MCF 10A (cell line): ENCODE data around the gene DNAH3. TPM values are rescaled to one million over a fixed set of nuclear protein-coding genes. Genes with fewer than 3 reads are reported as not detected.
A peak's percentile ranks its signal among the peaks of the same experiment; 100 is the strongest.

Source experiments
- BruUV-seq: library from RNA; stranded (reverse); fragments of 400-500 nt; replicated peaks from 2 replicates; lab custom pipeline; 2021; lab: Mats Ljungman, UMichigan
- CTCF ChIA-PET: fragments of 300-600 bp; sonication (Branson Sonifier 250); formaldehyde crosslinking; extraction: SDS; loops from one replicate; lab custom pipeline; 2021; ENCODE audit warnings: antibody characterized with exemption, inconsistent platforms; lab: Yijun Ruan, JAX
- POLR2A ChIA-PET: fragments of 300-600, 350-650 bp; sonication (Branson Sonifier 250); formaldehyde crosslinking; extraction: SDS; loops from one replicate; lab custom pipeline; 2020; ENCODE audit warnings: antibody characterized with exemption, inconsistent platforms; lab: Yijun Ruan, JAX
- DNase-seq: peaks from one replicate; pipeline ENCODE4 v3.0.0-alpha.2; 2018; ENCODE audit not compliant: unreplicated experiment
- H3K27ac Mint-ChIP-seq: one replicate; pipeline ENCODE4 v1.8.0; 2022; ENCODE audit warnings: mild to moderate bottlenecking, low read depth, mixed read lengths; ENCODE audit not compliant: unreplicated experiment
- H3K27me3 Mint-ChIP-seq: one replicate; pipeline ENCODE4 v1.8.0; 2022; ENCODE audit warnings: mixed read lengths; ENCODE audit not compliant: insufficient read depth, unreplicated experiment
- H3K36me3 Mint-ChIP-seq: one replicate; pipeline ENCODE4 v1.8.0; 2022; ENCODE audit warnings: mild to moderate bottlenecking, moderate library complexity, mixed read lengths; ENCODE audit not compliant: insufficient read depth, unreplicated experiment
- H3K4me1 Mint-ChIP-seq: one replicate; pipeline ENCODE4 v1.8.0; 2022; ENCODE audit warnings: mixed read lengths; ENCODE audit not compliant: insufficient read depth, unreplicated experiment
- H3K4me3 Mint-ChIP-seq: one replicate; pipeline ENCODE4 v1.8.0; 2022; ENCODE audit warnings: mild to moderate bottlenecking, moderate library complexity, mixed read lengths; ENCODE audit not compliant: unreplicated experiment
- H3K9me3 Mint-ChIP-seq: one replicate; pipeline ENCODE4 v1.8.0; 2022; ENCODE audit warnings: mixed read lengths; ENCODE audit not compliant: unreplicated experiment
- CTCF ChIP-seq: fragments of 200-600 bp; IDR thresholded peaks from one replicate; pipeline ENCODE4 v1.8.0; 2022; ENCODE audit warnings: antibody characterized with exemption, mild to moderate bottlenecking; ENCODE audit not compliant: unreplicated experiment
- intact Hi-C: fragments of 100-400 bp; cut with micrococcal nuclease; formaldehyde crosslinking; loops from 2 replicates; pipeline ENCODE4 v1.14.1; 2022
- total RNA-seq: library from RNA; stranded (reverse); gene quantifications from 2 replicates; pipeline ENCODE4 v1.2.3, GENCODE V29; 2022

The DNAH3 gene
- total RNA-seq, 1 experiment from 2014 or later: not detected

GRCh38 chr16:20916289-20916688, 234.4 kb downstream of the DNAH3 start:
- POLR2A ChIA-PET: interaction anchor here (0.6 to 3.8 kb wide), 4 partner anchors 13 to 173 kb away, joined by 3 to 18 read pairs (median 4); partner anchors contain the start of genes ERI2 and REXO5
- Mint-ChIP-seq H3K4me3 (no peak overlapping the region), H3K36me3 (peaks cover 9% of the 10 kb centered on the region), H3K9me3 (no peaks in the 10 kb centered on the region), H3K27me3 (no peaks in the 10 kb centered on the region), H3K27ac (peak overlapping the region; percentile 83), H3K4me1 (peaks cover 29% of the 10 kb centered on the region)
- CTCF ChIA-PET: interaction anchor here (3.3 kb wide), 1 partner anchor 67 kb away, joined by 15 read pairs; no protein-coding TSS in a partner anchor
- intact Hi-C loops: no loop called here
- no peak for DNase-seq
- no TSS peak for BruUV-seq
- TF ChIP-seq CTCF: no peak

GRCh38 chr16:20911361-20911760, 239.3 kb downstream of the DNAH3 start:
- Mint-ChIP-seq H3K36me3 (no peaks in the 10 kb centered on the region), H3K27ac (peak overlapping the region; percentile 97), H3K4me1 (peaks cover 40% of the 10 kb centered on the region), H3K27me3 (no peaks in the 10 kb centered on the region), H3K4me3 (peak overlapping the region; percentile 47), H3K9me3 (no peaks in the 10 kb centered on the region)
- peak; percentile 58 for DNase-seq
- BruUV-seq: TSS peak; percentile 50
- no peak for TF ChIP-seq CTCF
- ChIA-PET CTCF (interaction anchor here (0.6 to 2.0 kb wide), 7 partner anchors 14 to 270 kb away, joined by 3 to 13 read pairs (median 3); no protein-coding TSS in a partner anchor), POLR2A (interaction anchor here (0.6 to 4.8 kb wide), 6 partner anchors 9 to 1757 kb away, joined by 3 to 76 read pairs (median 10); partner anchors contain the start of genes DCUN1D3 and LYRM1)
- intact Hi-C loops: loop anchor here (2.0 kb wide), 1 partner anchor 61 kb away; no protein-coding TSS in a partner anchor

GRCh38 chr16:20910781-20911321, 239.8 kb downstream of the DNAH3 start:
- peak; percentile 89 for DNase-seq
- BruUV-seq: TSS peak; percentile 53
- POLR2A ChIA-PET: interaction anchor here (0.6 to 4.8 kb wide), 6 partner anchors 9 to 1757 kb away, joined by 3 to 76 read pairs (median 10); partner anchors contain the start of genes DCUN1D3 and LYRM1

More at GRCh38 chr16:20910781-20911321, 239.8 kb downstream of the DNAH3 start:
- peaks cover 41% of the 10 kb centered on the region for H3K4me1 Mint-ChIP-seq
- peak overlapping the region; percentile 47 for H3K4me3 Mint-ChIP-seq
- peak overlapping the region; percentile 97 for H3K27ac Mint-ChIP-seq
- H3K27me3 Mint-ChIP-seq: no peaks in the 10 kb centered on the region
- CTCF ChIA-PET: interaction anchor here (0.6 to 2.0 kb wide), 3 partner anchors 60 to 62 kb away, joined by 3 to 13 read pairs (median 6); no protein-coding TSS in a partner anchor
- intact Hi-C loops: loop anchor here (2.0 kb wide), 1 partner anchor 60 kb away; no protein-coding TSS in a partner anchor
- no peaks in the 10 kb centered on the region for H3K9me3 Mint-ChIP-seq
- no peaks in the 10 kb centered on the region for H3K36me3 Mint-ChIP-seq
- no peak for TF ChIP-seq CTCF
